PC-9 (cell line): ENCODE measurements around the gene NME9. TPM values are rescaled to one million over a fixed set of nuclear protein-coding genes. Genes with fewer than 3 reads are reported as not detected.

Experiments
- BruUV-seq: library from RNA; stranded (reverse); fragments of 400-500 nt; replicated peaks from 2 replicates; lab custom pipeline; 2021; lab: Mats Ljungman, UMichigan
- CTCF ChIA-PET: fragments of 300-600 bp; sonication (Branson Sonifier 250); formaldehyde crosslinking; loops from one replicate; lab custom pipeline; 2022; ENCODE audit warnings: antibody characterized with exemption; lab: Charles Lee
- POLR2A ChIA-PET: fragments of 300-600 bp; sonication (Branson Sonifier 250); formaldehyde crosslinking; loops from one replicate; lab custom pipeline; 2022; ENCODE audit warnings: antibody characterized with exemption; ENCODE audit not compliant: unreplicated experiment; lab: Charles Lee
- DNase-seq, 2 experiments: peaks; one replicate each; pipeline versions ENCODE4 v3.0.0 to v3.0.0-alpha.2; 2015 to 2022; ENCODE audit warnings: mixed read lengths in 1 of 2
- H2AFZ ChIP-seq: fragments of 200-600 bp; sonication (generic); 2 replicates; pipeline ENCODE4 v1.8.1; 2017; ENCODE audit warnings: antibody characterized with exemption
- H3F3A ChIP-seq: fragments of 200-600 bp; sonication (generic); 2 replicates; pipeline ENCODE4 v1.8.1; 2017; ENCODE audit warnings: antibody characterized with exemption, mild to moderate bottlenecking, low read depth; ENCODE audit not compliant: insufficient read depth
- H3K27ac ChIP-seq: fragments of 200-600 bp; sonication (generic); 2 replicates; pipeline ENCODE4 v1.6.1; 2016; ENCODE audit warnings: mixed run types
- H3K27me3 ChIP-seq: fragments of 200-600 bp; sonication (generic); 2 replicates; pipeline ENCODE4 v1.6.1; 2016; ENCODE audit warnings: low read depth, mixed run types; ENCODE audit not compliant: insufficient read depth
- H3K36me3 ChIP-seq: fragments of 200-600 bp; sonication (generic); 2 replicates; pipeline ENCODE4 v1.6.1; 2016; ENCODE audit warnings: low read depth, mixed run types
- H3K4me1 ChIP-seq: fragments of 200-600 bp; sonication (generic); replicated peaks from 2 replicates; pipeline ENCODE4 v1.6.1; 2016; ENCODE audit warnings: mixed run types; ENCODE audit not compliant: insufficient read depth
- H3K4me2 ChIP-seq: fragments of 200-600 bp; sonication (generic); 2 replicates; pipeline ENCODE4 v1.6.1; 2017; ENCODE audit warnings: mixed run types
- H3K4me3 ChIP-seq: fragments of 200-600 bp; sonication (generic); 2 replicates; pipeline ENCODE4 v1.6.1; 2016; ENCODE audit warnings: mixed run types
- H3K79me2 ChIP-seq: fragments of 200-600 bp; sonication (generic); 2 replicates; pipeline ENCODE4 v1.6.1; 2017; ENCODE audit warnings: low read depth, mixed run types
- H3K9me2 ChIP-seq: fragments of 200-600 bp; sonication (generic); 2 replicates; pipeline ENCODE4 v1.8.1; 2017; ENCODE audit warnings: mild to moderate bottlenecking; ENCODE audit not compliant: insufficient read depth
- H3K9me3 ChIP-seq: fragments of 200-600 bp; sonication (generic); 2 replicates; pipeline ENCODE4 v1.8.1; 2016; ENCODE audit warnings: low read depth; ENCODE audit not compliant: insufficient read depth
- H4K20me1 ChIP-seq: fragments of 200-600 bp; sonication (generic); 2 replicates; pipeline ENCODE4 v1.8.1; 2017; ENCODE audit not compliant: insufficient read depth
- CTCF ChIP-seq: fragments of 200-600 bp; sonication (generic); conservative IDR thresholded peaks from 2 replicates; pipeline ENCODE4 v1.6.1; 2017; ENCODE audit warnings: mixed run types, antibody characterized with exemption, mild to moderate bottlenecking, moderate library complexity
- EZH2 ChIP-seq: fragments of 200-600 bp; sonication (generic); IDR thresholded peaks from 2 replicates; pipeline ENCODE4 v1.8.0; 2017; ENCODE audit warnings: antibody characterized with exemption, low read depth
- intact Hi-C: fragments of 100-400 bp; cut with micrococcal nuclease; formaldehyde crosslinking; loops from one replicate; pipeline ENCODE4 v1.10.0; 2022; ENCODE audit not compliant: unreplicated experiment
- total RNA-seq: library from RNA; stranded (reverse); gene quantifications from 2 replicates; pipeline ENCODE4 v1.2.3, GENCODE V29; 2021

NME9 gene
- total RNA-seq, 1 experiment from 2014 or later, result not detected

- no peak for DNase-seq
- H4K20me1 ChIP-seq, result no peaks in the 10 kb centered on the region; the same call in 1 of the 2 replicates
- POLR2A ChIA-PET, result no interaction called here
- H3K4me3 ChIP-seq, result no peak overlapping the region
- no peaks in the 10 kb centered on the region for H3K79me2 ChIP-seq
- intact Hi-C loops, result no loop called here
- H3K9me3 ChIP-seq, result no peaks in the 10 kb centered on the region
- no peaks in the 10 kb centered on the region for H3K4me1 ChIP-seq
- no TSS peak for BruUV-seq
- no peaks in the 10 kb centered on the region for H3F3A ChIP-seq
- no peak overlapping the region for H2AFZ ChIP-seq
- H3K27me3 ChIP-seq, result no peaks in the 10 kb centered on the region
- no peaks in the 10 kb centered on the region for H3K36me3 ChIP-seq
- H3K9me2 ChIP-seq, result no peaks in the 10 kb centered on the region
- CTCF ChIA-PET, result interaction anchor here (0.9 kb wide), 1 partner anchor 214 kb away, joined by 3 read pairs; no protein-coding TSS in a partner anchor
- no peak overlapping the region for H3K27ac ChIP-seq
- H3K4me2 ChIP-seq, result no peak overlapping the region
- TF ChIP-seq CTCF (no peak), EZH2 (no peak)
Observed at GRCh38 chr3:138281561-138281960, 48.1 kb downstream of the NME9 start.

- CTCF ChIA-PET, result no interaction called here
- Histone ChIP-seq H3K9me2 (no peaks in the 10 kb centered on the region), H3K9me3 (no peaks in the 10 kb centered on the region)
Observed at GRCh38 chr3:138271189-138271794, 58.4 kb downstream of the NME9 start.

GRCh38 chr3:138270245-138270644 is 59.4 kb downstream of the NME9 start:
- intact Hi-C loops, result no loop called here
- no peak overlapping the region for H3K27ac ChIP-seq
- no peaks in the 10 kb centered on the region for H3K27me3 ChIP-seq
- H3K9me2 ChIP-seq, result no peaks in the 10 kb centered on the region
- no peaks in the 10 kb centered on the region for H3K9me3 ChIP-seq
- H3K36me3 ChIP-seq, result no peaks in the 10 kb centered on the region; the same call in 1 of the 2 replicates
- no peak overlapping the region for H3K4me2 ChIP-seq
- H4K20me1 ChIP-seq, result no peaks in the 10 kb centered on the region; the same call in 1 of the 2 replicates
- no peaks in the 10 kb centered on the region for H3K79me2 ChIP-seq
- ChIA-PET POLR2A (interaction anchor here (0.9 kb wide), 1 partner anchor 234 kb away, joined by 31 read pairs; no protein-coding TSS in a partner anchor), CTCF (no interaction called here)
- no peak overlapping the region for H2AFZ ChIP-seq
- TF ChIP-seq EZH2 (no peak), CTCF (0 out of 2 replicates have a peak, but pooled peaks have one; percentile 14)
- BruUV-seq, result no TSS peak
- H3K4me1 ChIP-seq, result no peaks in the 10 kb centered on the region
- no peaks in the 10 kb centered on the region for H3F3A ChIP-seq
- H3K4me3 ChIP-seq, result no peak overlapping the region
- no peak for DNase-seq

More at GRCh38 chr3:138271189-138271794, 58.4 kb downstream of the NME9 start:
- DNase-seq, result no peak
- no peaks in the 10 kb centered on the region for H3F3A ChIP-seq
- no peak overlapping the region for H3K4me3 ChIP-seq
- TF ChIP-seq CTCF (no peak), EZH2 (no peak)
- H3K27ac ChIP-seq, result no peak overlapping the region
- no peaks in the 10 kb centered on the region; the same call in 1 of the 2 replicates for H3K36me3 ChIP-seq
- no peak overlapping the region for H3K4me2 ChIP-seq
- no peaks in the 10 kb centered on the region for H3K79me2 ChIP-seq
- BruUV-seq, result no TSS peak
- no peaks in the 10 kb centered on the region for H3K27me3 ChIP-seq
- no peaks in the 10 kb centered on the region for H3K4me1 ChIP-seq
- H2AFZ ChIP-seq, result no peak overlapping the region
- H4K20me1 ChIP-seq, result no peaks in the 10 kb centered on the region; the same call in 1 of the 2 replicates
- intact Hi-C loops, result no loop called here
- POLR2A ChIA-PET, result interaction anchor here (0.5 kb wide), 1 partner anchor 594 kb away, joined by 3 read pairs; no protein-coding TSS in a partner anchor
